GM18867 (cell line): ENCODE measurements around the gene TRIP10.
A peak's percentile ranks its signal among the peaks of the same experiment; 100 is the strongest.

ENCODE experiments used
- ATAC-seq: cut with Tn5 transposase; IDR thresholded peaks from one replicate; pipeline ENCODE4 v1.9.1; 2021; ENCODE audit warnings: mild to moderate bottlenecking, moderate library complexity; ENCODE audit not compliant: unreplicated experiment

Gene TRIP10

DNA sequence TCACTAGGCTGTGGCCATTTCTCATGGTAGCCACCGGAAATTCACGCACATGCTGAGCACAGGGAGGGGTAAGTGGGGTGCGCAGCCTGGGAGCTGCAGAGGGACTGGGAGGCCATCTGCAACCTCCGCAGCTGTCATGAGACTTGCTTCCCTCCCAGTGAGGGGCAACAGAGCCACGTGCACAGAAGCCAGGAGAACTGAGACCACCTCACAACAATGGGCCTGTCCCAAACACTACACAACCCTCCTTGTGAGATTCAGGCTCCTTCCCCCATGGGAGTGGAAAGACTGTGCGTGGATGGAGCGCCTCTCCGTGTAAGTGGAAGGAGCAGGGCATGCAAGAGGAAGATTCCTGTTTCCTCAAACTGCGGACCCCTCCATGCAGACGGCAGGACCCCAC, 27.9 kb upstream of the TRIP10 start:
- no peak for ATAC-seq

DNA sequence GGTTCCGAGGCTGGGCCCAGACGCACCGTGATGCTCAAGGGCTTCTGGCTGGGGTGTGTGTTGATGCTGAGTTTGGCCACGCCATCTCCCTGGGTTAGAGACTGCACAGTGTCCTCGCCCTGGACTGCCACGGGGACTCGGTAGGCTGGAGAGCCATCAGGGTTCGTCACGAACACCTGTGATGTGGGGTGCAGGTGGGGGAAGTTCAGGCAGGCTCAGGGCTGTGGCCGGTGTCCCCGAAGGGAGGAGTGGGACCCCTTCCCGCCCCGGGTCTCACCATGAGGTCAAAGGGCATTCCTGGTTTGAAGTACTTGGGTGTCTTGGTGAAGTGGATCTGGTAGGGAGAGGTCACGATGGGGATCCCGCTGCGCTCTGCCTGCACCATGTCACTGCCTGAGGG, 27.2 kb upstream of the TRIP10 start:
- no peak for ATAC-seq

DNA sequence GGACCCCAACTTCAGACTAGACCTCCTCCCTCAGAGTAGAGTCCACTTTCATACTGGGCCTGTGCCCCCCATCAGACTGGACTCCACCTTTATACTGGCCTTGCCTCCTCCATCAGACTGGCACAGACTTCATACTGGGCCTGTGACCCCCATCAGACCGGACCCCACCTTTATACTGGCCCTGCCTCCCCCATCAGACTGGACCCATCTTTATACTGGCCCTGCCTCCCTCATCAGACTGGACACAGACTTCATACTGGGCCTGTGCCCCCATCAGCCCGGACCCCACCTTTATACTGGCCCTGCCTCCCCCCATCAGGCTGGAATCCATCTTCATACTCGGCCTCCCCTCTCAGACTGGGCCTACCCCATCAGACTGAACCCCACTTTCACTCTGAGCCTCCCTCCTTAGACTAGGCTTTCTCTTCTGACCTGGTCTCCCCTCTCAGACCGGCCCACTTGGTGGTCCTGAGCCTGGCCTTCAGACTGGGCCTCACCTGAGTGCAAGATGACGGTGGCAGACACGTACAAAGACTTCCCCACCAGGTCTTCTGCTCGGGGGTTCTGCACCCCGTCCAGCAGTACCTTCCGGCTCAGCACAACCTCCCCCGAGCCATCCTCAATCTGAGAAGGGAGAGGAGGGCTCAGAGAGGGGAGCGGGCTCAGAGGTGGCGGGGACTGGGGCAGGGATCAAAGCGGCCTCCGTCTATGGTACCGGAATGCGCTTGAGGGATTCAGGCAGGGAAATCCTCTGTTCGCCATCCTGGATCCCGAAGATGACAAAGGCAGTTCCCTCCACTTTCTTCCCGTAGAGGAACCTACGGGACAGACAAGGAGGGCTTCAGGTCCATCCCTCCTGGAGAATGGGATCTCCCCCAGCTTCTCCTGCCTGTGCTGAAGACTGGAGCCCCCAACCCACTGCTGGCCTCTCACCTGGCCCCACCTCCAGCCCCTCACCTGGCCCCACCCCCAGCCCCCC, 26.5 kb upstream of the TRIP10 start:
- ATAC-seq, result no peak

DNA sequence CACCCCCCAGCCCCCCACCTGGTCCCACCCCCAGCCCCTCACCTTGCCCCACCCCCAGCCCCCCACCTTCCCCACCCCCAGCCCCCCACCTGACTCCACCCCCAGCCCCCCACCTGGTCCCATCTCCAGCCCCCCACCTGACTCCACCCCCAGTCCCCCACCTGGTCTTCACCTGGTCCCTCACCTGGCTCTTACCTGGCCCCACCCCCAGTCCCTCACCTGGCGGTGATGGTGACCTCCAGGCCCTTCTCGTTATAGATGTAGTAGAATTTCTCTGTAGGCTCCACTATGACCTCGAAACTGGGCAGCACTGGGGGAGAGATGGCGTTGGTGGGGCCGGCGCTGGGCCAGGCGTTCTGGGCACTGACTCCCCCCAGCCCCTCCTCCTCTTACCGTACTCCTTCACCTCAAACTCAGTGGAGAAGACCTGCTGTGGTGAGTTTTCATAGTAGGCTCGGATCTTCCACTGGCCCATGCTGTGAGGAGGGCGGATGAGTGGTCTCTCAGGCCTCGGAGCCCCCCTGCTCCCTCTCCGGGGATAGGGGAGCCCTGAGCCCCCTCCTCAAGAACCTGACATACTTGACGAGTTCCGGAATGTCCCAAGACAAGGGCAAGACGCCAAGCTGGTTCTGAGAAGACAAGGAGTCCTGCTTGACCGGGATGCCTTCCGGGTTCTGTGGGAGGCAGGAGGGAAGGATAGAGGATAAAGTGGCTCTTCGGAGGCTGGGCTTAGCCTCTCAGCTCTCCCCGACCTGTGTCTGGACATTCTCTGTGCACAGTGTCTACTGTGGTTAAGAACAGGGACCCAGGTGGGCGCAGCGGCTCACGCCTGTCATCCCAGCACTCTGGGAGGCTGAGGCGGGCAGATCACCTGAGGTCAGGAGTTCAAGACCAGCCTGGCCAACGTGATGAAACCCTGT, 25.4 kb upstream of the TRIP10 start:
- ATAC-seq, result no peak

DNA sequence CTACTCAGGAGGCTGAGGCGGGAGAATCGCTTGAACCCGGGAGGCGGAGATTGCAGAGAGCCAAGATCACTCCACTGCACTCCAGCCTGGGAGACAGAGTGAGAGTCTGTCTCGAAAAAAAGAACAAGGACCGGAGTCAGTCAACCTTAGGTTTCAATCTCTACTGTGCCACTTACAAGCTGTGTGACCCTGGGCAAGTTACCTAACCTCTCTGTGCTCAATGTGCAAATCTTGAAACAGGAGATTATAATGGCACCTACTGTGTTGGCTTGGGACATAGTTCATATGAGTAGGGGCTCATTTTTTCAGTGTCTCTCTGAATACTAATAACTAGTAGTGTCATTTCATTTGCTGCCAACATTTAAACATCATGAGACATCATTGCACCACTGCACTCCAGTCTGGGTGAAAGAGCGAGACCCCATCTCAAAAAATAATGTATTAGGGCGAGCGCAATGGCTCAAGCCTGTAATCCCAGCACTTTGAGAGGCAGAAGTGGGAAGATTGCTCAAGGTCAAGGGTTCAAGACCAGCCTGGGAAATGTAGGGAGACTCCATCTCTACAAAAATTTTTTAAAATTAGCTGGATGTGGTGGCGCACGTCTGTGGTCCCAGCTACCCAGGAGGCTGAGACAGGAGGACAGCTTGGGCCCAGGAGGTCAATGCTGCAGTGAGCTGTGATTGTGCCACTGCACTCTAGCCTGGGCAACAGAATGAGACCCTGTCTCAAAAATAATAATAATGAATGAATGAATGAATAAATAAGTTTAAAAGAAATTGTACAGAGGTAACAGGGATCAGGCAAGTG, 24.5 kb upstream of the TRIP10 start:
- no peak for ATAC-seq

DNA sequence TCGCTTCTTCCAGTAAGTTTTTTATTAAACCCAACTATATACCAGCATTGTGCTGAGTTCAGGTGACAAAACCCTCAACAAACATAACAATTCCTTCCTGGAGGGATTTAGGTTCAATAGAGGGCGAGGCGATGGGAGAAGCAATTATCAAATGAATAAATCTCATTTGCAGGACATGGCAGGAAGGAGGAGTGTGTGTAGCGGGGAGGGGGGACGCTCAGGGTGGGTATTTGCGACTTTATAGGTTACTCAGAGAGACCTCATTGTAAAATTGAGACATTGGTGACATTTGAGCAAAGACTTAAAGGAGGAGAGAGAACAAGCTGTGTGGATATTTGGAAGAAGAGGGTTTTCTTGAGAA, 22.9 kb upstream of the TRIP10 start:
- no peak for ATAC-seq

DNA sequence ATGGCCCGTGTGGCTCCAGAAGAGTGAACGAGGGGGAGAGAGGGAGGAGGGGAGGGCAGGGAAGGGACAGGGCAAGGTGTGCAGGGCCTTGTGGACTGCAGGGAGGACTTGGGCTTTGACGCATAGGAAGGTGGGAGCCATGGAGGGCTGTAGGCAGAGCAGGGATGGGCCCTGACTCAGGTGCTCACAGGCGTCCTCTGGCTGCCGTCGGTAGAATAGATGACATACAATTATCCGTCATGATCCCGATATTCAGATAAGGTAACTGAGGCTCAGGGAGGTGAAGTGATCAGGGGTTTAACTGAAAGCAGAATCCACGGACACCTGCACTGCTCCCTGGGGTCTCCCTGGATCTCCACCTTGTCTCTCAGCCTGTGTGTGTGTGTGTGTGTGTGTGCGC, 22.4 kb upstream of the TRIP10 start:
- no peak for ATAC-seq

DNA sequence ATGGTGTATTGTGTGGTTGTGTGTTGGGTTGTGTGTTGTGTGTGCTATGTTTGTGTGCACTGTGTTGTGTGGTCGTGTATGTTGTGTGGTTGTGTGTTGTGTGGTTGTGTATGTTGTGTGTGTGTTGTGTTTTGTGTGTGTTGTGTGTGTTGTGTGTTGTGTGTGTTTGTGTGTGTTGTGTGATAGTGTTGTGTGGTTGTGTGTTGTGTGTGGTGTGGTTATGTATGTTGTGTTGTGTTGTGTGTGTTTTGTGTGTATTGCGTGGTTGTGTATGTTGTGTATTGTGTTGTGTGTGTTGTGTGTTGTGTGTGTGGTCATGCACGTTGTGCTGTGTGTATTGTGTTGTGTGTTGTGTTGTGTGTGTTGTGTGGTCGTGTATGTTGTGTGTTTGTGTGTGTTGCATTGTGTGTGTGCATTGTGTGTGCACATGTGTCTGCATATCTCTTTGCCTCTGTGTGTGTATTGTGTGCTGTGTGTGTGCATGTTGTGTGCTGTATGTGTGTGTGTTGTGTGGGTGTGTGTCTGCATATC, 22.0 kb upstream of the TRIP10 start:
- no peak for ATAC-seq

DNA sequence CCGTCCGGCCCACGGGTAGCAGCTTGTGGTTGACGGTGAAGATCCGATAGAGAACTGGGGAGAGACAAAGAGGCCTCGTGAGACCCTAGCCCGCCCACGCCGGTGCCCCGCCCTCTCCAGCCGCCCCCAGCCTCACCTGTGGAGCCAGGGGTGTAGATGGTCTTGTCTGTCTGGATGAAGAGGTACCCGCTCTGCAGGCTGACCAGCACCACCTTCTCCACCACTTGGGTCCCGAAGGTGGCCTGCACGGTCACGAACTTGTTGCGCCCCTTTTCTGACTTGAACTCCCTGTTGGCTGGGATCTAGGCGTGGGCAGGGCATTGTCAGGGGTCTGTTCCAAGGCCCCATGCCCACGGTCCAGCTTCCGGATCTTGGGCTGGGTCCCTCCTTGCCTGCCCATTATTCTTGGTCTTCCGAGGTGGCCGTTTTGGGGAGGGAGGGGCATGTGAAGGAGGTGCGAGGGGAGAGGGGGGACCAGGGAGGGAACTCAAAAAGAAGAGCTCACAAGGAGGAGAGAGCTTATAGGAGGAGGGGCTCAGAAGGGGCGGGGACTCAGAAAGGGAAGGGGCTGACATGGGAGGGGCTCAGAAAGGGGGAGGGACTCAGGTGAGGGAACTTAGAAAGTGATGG, 21.3 kb upstream of the TRIP10 start:
- ATAC-seq, result no peak

DNA sequence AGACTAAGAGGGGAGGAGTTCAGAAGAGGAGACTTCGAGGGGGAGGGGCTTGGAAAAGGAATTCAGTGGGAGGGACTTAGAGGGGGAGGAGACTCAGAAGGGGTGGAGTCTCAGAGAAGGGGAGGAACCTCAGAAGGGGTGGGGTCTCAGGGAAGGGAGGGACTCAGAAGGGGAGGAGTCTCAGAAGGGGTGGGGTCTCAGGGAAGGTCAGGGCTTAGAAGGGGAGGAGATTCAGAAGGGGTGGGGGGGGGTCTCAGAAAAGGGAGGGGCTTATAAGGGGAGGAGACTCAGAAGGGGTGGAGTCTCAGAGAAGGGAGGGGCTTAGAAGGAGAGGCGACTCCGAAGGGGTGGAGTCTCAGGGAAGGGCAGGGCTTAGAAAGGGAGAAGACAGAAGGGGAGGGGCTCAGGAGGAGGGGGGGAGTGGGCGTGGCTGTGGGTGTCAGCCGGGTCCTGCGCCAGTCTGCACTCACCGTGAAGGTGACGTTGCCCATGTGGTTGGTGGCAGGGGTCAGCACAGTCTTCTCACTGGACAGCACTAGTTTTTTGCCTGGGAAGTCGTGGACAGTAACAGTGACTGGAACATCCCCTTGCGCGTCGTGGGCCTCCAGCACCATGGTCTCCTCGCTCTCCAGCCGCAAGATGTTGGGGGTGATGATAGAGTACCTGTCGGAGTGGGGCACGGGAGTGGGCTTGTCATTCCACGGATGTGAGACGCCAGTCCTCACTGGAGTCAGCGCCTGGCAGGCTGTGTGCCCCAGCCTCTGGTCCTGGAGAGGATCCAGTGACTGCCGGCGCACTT, 20.5 kb upstream of the TRIP10 start:
- ATAC-seq, result no peak

DNA sequence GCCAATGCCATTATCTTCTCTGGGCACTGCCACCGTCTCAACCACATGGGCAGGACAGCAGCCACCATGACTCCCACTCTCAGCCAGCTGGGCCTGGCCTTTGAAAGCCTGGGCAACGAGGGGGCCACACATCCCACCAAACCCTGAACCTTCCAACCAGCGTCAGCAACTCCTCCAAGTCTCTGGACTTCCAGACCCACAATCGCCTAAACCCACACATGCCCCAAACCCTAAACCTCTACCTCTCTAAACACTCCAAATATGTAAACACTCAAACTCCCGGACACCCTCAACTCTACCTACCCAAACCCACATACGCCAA, 20.0 kb upstream of the TRIP10 start:
- ATAC-seq, result no peak

DNA sequence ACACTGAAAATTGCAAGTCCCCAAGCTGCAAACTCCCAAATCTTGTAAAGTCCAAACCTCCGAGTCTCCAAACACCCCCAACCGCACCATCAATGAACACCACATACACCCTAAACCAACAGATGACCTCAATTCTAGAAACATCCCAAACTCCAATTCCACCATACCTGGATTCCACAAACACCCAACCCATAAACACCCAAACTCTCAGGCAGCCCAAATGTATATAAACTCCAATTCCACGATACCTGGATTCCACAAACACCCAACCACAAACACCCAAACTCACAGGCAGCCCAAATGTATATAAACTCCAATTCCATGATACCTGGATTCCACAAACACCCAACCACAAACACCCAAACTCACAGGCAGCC, 19.5 kb upstream of the TRIP10 start:
- no peak for ATAC-seq

DNA sequence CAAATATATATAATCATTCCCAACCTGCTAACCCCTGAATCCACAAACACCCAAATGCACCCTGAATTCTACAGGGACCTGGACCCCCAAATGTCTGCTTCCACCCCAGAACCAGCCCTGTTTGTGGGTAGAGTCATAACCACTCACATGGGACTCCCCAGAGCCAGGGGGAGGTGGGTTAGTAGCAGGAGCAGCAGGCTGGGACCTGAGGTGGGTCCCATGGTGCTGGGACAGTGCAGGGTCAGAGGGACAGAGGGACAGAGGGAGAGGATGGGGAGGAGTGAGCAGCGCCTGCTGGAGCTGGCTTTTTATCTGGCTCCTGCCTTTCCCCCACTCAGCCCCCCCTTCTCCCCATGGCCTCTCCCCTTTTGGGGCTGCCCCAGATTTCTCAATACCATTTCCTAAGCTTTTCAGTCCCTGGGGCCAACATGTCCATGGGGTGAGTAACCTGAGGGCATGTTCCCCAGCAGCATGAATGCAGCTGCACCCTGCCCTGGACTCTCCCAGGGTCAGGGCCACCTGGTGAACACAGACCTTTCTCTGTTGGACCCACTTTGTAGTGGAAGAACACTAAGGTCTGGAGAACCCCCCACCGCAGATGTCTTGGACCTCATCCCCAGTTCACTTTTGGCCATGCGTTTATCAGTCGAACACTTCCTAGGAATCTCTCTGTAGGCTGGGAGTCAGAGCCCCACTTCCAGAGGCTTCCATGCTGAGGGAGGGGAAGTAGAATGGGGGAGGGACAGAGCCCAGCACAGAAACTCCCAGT, 18.9 kb upstream of the TRIP10 start, which contains the start of gene C3:
Gene C3 (minus strand): TSS at position 282 of the 769 bp plus-strand sequence. CDS start 61 bp downstream, at position 221.
- no peak for ATAC-seq

DNA sequence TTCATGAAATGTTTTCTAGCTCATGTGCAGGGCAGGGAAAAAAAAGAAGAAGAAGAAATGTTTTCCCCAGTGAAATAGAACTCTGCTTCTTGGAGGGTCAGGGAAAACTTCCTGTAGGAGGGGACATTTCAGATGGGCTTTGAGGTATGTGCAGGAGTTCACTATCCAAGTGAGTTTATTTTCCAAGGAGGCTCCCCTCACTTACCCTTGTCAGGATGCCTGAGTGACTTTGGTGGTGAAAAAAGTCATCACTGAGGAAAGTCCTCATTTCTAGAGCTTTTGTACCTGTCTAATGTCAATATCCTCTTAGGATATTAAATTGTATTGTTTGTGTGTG, 18.4 kb upstream of the TRIP10 start:
- no peak for ATAC-seq

DNA sequence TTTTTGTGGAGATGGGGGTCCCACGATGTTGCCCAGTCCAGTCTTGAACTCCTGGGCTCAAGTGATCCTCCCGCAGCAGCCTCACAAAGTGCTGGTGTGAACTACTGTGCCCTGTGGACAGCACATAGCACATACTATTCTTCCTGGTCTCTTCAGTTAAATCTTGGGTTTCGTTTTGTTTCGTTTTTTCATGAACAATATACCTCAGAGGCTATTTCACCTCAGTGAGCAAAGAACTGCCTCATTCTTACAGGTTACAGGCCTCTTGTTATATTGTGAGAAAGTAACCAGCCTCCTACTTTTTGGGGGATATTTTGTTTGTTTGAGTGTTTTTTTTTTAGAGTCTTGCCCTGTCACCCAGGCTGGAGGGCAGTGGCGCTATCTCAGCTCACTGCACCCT, 17.7 kb upstream of the TRIP10 start:
- peak; percentile 45 for ATAC-seq

DNA sequence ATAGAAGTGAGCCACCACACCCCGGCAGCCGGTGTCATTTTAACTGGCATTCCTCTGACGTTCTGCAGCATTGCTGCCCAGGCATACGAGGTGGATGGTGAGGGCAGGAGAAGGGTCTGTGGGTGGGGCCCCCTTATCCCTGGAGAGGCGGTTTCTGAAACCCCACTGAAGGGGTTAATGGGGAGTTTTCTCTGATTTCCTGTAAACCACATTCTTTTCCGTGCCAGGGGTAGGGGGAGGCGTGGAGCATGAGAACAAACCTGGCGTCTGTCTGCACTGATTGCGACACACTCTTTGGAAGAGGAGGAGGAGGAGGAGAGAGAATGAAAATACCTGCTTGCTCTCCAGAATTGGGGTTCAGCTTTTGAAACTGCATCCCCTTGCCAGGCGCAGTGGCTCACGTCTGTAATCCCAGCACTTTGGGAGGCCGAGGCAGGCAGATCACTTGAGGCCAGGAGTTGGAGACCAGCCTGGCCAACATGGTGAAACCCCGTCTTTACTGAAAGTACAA, 16.3 kb upstream of the TRIP10 start:
- no peak for ATAC-seq

DNA sequence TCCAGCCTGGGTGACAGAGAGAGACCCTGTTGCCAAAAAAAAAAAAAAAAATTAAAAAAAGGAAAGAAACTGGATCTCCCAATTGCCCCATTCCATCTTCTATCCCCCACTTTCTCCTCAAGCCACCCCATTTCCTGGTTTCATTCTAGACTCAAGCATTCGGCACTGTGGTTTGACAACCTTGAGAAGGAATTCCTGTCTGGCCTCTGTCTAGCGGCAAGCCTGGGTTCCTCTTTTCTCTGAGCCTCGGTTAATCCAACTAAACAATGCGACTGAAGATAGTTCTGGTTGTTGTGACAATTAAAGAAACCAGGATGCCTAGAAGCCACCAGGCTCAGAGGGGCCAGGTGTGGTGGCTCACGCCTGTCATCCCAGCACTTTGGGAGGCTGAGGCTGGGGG, 15.7 kb upstream of the TRIP10 start:
- no peak for ATAC-seq

DNA sequence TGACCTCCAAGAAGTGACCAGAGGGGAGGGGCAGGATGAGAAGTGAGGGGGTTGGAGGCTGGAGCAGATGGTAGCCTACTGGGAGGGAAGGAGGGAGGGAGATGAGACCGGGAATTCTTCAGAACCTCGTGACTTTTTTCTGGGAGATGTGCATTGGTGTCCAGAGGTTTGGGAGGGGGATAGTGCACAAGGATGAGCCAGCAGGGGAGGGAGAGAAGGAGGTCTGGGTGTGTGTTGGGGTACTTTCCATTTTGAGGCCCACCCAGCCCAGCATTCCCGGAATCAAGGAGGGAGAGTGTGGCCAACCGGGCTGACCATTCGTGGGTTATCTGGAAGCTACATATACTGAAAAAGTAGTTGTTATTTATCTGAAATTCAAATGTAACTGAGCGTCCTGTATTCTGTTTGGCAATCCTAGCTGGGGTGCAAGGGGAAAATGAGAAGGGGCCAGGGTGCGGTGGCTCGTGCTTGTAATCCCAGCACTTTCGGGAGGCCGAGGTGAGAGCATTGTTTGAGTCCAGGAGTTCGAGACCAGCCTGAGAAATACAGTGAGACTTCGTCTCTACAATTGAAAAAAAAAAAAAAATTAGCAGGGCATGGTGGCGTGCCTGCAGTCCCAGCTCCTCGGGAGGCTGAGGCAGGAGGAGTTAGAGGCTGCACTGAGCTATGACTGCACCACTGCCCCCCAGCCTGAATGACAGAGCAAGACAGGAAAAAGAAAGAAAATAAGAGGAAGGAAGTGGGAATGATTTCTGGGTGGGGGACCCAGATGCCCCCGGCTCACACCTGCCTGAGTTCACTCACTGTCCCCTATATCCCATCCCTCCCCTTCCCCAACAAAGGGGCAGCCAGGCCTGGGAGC, 14.6 kb upstream of the TRIP10 start:
- ATAC-seq, result no peak
